HG03521 (cell line): ENCODE data around the gene RAMP1.
A peak's percentile ranks its signal among the peaks of the same experiment; 100 is the strongest.

Experiments
- ATAC-seq: cut with Tn5 transposase; IDR thresholded peaks from one replicate; pipeline ENCODE4 v1.9.1; 2021; ENCODE audit warnings: mild to moderate bottlenecking, moderate library complexity; ENCODE audit not compliant: unreplicated experiment

The RAMP1 gene

DNA sequence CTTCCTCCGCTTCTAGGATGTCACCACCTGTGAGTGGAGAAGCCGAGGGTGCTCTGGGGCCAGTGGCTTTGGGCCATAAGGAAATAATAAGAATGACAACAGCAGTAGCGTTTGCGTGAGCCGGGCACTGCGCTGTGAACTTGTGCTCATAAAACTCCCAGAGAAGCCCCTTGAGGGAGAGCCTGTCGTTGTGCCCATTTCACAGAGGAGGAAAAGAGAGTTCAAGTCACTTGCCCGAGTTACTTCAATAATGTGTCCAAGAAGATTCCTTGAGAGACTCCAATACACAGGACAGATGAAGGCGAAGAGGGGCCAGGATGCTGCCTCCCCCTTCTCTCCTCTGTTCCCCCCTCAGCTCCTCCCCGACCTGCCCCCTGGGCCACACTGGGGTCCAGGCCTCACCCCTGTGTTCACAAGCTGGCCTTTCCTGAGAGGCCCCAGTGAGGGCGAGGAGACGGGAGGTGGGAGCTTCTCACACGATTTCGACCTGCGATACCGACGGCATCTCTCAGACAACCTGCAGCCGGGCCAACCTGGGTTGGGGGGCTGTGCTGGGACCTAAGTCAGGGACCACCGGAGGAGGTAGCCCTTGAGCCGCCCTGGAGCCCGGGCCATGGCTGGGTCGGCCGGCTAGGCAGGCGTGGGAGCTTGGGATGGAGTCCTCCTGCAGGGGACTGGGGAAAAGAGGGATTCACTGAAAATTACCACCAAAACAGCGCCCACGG is 53.9 kb downstream of the RAMP1 start:
- no peak for ATAC-seq

GRCh38 chr2:237915576-237915975 is 56.2 kb downstream of the RAMP1 start:
- no peak for ATAC-seq

DNA sequence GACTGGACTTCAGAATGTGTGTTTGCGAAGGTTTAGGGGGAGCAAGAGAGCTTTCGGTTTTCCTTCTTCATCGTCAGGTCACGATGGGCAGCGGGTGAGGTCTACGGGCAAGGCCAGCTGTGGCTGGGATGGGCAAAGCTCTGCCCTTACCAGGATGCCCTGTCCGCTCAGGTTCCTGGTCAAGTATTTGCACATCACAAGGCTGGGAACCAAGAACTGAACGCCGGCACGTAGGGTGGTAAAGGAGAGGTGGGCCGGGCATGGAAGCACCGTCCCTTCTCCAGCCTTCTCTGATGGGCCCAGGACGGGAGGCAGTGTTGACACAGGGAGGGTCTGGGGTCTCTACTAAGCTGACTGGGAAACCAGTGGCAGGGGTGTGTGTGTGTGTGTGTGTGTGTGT is 56.9 kb downstream of the RAMP1 start:
- no peak for ATAC-seq

- ATAC-seq, result no peak
These were observed 58.4 kb downstream of the RAMP1 start for GRCh38 chr2:237917696-237918374.

DNA sequence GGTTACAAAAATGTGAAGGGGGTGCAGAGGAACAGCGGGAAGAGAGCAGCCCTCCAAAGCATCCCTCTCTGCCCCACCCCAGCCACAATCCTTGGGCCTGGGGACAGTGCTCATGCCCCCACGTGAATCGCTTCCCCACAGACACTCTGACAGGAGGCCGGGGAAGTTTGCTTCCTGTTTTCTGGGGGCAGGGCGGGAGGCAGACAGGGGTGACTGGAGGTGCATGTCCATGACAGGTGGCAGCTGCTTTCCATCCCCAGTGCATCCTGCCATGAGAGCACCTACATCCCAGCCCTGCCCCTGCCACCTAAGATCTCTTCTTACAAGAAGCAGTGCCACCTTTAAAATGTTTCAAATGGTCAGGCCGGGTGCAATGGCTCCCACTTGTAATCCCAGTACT is 60.2 kb downstream of the RAMP1 start:
- no peak for ATAC-seq

DNA sequence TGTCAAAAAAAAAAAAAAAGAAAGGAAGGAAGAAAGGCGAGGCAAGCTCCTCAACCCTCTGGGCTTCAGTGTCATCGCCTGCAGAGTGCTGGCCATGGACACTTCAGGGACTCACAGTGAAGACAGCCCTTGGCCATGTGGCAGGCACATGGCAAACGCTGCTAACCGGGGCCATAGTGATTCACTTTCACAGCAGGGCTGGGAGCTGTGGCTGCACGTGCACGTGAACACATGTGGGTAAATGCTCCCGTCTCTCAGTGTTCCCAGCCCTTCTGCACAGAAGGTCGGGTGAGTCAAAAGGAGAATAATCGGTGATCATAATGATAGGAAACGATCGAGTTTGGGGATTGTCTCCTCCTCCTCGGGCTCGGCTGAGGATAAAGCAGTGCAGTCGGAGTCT is 61.2 kb downstream of the RAMP1 start:
- ATAC-seq, result no peak

DNA sequence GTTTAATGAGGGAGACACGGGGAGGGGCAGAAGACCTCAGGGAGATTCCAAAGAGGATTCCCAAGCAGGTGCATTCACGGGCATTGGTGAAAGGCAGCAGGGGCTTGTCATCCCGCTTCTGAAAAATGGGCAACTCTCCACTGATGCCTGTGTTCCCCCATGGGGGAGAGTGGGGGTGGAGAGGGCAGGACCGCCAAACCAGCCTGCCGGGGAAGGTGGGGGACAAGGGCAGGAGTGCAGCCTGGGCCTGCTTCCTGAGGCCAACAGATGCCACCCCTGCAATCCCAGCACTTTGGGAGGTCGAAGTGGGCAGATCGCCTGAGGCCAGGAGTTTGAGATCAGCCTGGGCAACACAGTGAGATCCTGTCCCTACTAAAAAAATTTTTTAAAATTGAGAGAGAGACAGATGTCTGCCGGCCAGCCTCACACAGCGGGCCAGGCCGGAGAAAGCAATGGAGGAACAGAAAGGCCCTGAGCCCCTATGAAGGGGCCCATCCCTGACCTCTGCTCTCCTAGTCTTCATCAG is 62.6 kb downstream of the RAMP1 start:
- no peak for ATAC-seq

- no peak for ATAC-seq
These were observed 63.4 kb downstream of the RAMP1 start for GRCh38 chr2:237922641-237923361.

DNA sequence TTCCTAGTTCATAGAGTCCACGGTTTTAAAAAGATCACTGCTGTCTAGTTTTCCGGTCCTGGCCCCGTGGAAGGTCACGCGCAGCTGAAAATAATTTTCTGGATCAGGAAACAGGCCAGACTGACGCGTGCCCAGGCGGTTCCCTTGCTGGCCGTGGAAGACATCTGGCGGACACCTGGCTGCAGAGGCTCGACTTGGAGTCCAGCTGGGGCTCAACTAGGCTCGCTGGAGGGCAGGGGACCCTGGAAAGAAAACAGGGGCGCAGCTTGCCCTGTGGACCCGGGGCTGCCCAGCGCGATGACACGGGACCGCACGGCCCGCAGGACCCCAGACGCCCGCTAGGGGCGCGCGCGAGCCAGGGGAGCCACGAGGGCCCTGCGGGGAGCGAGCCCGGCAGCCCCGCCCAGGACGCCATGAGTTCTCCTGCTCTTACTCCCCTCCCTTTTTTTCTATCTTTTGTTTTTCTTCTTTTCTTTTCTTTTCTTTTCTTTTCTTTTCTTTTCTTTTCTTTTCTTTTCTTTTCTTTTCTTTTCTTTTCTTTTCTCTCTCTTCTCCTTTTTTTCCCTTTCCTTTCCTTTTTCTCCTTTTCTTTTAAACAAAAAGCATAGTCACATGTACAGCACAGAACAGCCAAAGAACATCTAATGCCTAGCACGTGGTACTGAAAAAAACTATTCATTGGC is 64.2 kb downstream of the RAMP1 start:
- peak; percentile 81 for ATAC-seq

DNA sequence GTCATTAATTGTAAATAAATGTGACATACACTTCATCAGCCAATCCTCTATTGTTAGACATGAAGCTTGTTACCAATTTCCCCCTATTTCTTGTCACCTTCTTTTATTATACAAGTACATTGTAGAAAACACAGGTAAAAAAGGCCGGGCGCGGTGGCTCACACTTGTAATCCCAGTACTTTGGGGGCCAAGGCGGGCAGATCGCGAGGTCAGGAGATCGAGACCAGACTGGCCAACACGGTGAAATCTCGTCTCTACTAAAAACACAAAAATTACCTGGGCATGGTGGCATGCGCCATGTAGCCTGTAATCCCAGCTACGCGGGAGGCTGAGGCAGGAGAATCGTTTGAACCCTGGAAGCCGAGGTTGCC is 64.7 kb downstream of the RAMP1 start:
- no peak for ATAC-seq

GRCh38 chr2:237927135-237927534 is 67.7 kb downstream of the RAMP1 start:
- ATAC-seq, result no peak

DNA sequence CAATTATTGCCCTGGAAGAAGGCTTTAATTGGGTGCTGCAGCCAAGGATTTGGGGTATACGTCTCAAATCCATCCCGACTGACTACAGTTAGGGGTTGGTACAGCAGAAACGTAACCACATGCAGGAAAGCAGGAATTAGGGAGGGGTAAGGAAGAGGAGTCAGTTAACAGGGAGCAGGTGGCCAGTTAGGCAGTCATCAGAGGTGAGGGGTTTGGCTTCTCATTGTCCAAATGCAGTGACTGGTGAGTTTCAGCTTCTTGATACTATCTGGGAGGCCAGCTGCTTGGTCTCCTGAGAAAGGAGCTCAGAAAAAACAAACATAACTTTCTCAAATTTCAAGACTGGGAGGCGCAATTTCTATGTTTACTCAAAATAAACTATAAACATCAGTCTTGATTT is 68.6 kb downstream of the RAMP1 start:
- ATAC-seq, result no peak

DNA sequence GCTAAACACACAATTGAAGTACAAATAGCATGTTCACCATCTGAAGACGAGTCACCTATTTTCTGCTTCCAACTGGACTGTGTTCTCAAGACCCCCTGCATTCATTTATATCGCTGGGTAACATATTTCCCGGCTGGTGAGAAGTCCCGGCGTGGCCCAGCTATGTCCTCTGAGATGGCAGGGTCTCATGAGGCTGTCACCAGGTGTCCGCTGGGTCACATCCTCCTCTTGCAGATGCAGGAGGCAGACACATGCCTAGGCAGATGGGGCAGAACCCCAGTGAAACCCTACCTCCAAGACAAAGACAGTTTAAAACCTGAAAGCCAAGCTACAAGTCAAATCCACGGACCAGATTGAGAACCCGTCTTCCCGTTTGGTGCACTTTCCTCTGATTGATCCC is 70.6 kb downstream of the RAMP1 start:
- ATAC-seq, result no peak

GRCh38 chr2:237931205-237931721 is 71.8 kb downstream of the RAMP1 start:
- no peak for ATAC-seq

- no peak for ATAC-seq
These were observed 73.3 kb downstream of the RAMP1 start for GRCh38 chr2:237932731-237933131.

GRCh38 chr2:237934186-237934585 is 74.8 kb downstream of the RAMP1 start:
- no peak for ATAC-seq

DNA sequence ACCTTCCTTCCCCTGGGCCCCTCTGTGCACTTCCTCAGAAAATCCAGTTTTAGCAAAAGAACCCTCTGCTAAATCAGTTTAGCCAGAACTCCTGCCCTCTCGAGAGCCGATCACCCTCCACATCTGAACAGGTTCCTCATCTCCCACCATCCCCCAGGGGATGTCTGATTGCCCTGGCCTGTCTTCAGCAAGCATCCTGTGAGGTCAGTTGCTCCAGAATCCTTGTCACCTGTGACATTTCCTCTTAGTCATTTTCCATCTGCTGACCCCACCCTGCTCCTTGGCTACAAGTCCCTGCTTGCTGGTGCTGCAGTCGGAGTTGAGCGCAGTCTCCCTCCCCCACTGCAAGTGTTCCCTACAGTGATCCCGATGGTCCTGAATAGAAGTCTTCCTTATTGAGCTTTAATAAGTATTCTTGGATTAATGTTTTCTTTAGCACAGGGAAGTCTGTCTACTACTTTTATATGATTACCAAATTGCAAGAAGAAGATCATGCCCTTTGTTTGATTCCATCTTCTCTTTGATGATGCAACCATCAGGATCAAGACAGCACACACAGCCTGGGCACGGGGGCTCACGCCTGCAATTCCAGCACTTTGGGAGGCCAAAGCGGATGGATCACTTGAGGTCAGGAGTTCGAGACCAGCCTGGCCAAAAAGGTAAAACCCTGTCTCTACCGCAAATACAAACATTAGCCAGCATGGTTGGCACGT is 76.5 kb downstream of the RAMP1 start:
- ATAC-seq, result no peak

DNA sequence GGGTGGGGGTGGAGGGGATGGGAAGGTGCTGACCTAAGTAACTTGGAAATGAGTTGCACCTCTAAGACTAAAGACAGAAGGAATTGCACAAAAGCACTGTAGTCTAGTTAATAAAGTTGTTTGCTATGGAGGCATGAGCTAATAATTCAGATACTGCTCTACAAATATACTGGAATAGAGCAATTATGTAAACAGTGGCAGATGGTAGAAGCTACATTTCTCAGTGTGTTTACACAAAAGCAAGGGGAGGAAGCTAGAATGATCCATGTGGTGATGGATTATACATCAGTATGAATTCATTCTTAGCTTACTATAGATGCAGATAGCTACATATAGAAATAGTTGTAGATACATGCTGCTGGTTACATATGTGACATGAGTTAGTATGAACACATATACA is 79.8 kb downstream of the RAMP1 start:
- no peak for ATAC-seq

- no peak for ATAC-seq
These were observed 81.4 kb downstream of the RAMP1 start for GRCh38 chr2:237940828-237941227.

DNA sequence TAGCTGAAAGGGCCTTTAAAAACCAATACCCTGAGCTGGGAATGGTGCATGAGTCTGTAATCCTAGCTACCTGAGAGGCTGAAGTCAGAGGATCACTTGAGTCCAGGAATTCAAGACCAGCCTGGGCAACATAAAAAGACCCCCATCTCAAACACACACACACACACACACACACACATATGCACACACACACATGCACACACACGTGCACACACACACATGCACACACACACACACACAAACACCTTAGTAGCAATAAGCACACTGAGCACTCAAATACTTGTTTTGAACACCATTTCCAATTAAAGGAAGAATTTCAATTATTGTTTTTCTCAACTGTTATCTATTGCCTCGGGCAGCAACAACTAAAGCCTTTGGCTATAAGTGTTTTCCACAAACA is 81.8 kb downstream of the RAMP1 start:
- ATAC-seq, result no peak
